Activated CD4-positive, alpha-beta T cell treated with anti-CD3 and anti-CD28 coated beads, Interleukin-2, Interleukin-4, amounts not matched to agents 100 ng/mL and 50 ng/mL, durations not matched to agents 16 hours and 8 hours (primary cell): ENCODE results near the gene ZNF593OS.

Experiments
- DNase-seq: peaks from one replicate; pipeline ENCODE4 v3.0.0-alpha.2; 2020; ENCODE audit warnings: low spot score

ZNF593OS gene

DNA sequence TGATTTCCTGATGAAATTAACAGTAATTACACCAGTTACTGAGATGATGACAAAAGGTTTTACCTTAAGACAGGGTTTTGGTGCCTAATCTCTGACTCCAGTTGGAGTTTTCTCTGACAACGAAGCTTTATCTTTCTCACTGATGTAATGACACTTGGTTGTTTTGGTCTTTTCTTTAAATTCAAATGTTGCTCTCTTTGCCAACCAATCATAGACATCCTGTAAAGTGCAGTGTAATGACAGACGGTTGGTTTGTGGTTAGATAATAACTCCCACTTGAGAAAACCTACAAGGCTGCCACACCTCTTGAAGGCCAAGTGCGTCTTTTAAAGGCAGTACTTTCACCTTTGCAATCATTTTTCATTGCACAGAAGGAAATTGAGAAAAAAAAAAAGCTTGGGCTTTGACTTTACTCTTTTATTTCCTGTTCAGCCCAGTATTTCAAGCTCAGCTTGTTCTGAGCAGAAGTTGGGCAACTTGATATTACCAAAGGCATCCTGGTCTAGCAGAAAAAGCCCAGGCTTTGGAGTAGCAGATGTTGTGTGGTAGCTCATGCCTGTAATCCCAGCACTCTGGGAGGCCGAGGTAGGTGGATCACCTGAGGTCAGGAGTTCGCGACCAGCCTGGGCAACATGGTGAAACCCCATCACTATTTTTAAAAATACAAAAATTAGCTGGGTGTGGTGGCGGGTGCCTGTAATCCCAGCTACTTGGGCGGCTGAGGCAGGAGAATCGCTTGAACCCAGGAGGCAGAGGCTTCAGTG lies 45.1 kb downstream of the ZNF593OS start:
- DNase-seq, result peak; percentile 89

DNA sequence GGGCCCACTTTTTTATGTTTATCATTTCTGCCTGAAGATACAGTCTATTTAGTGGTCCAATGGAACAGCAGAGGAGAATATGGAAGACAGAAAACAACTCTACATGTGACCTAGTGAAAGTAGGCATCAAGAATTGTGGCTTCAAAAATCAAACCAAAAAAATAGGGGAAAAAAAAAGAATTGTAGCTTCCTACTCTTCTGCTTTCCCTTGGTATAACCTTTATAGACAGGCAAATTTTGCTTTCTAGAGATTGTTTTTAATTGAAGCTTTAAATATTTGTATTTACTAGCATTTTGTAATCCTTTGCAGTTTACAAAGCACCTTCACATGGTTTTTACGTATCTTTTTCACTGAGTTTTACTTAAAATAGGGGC lies 45.7 kb downstream of the ZNF593OS start:
- DNase-seq, result no peak

DNA sequence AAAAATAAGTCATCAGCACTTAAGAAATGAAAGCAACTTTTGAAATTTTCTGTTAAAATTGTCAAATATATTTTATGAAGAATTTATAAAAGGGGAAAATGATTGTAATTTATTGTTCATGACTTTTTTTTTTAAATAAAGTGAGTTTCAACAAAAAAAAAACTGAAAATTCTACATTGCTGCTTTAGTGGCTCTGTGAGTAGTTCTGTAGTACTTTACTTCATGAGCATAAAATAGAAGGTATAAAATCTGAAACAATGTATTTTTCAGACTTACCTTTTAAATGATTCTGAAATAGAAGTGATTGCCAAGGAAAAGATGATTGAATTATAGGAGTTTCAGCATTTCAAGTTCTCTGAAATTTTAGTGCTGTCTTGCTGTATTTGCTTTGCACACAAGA lies 46.2 kb downstream of the ZNF593OS start:
- no peak for DNase-seq

DNA sequence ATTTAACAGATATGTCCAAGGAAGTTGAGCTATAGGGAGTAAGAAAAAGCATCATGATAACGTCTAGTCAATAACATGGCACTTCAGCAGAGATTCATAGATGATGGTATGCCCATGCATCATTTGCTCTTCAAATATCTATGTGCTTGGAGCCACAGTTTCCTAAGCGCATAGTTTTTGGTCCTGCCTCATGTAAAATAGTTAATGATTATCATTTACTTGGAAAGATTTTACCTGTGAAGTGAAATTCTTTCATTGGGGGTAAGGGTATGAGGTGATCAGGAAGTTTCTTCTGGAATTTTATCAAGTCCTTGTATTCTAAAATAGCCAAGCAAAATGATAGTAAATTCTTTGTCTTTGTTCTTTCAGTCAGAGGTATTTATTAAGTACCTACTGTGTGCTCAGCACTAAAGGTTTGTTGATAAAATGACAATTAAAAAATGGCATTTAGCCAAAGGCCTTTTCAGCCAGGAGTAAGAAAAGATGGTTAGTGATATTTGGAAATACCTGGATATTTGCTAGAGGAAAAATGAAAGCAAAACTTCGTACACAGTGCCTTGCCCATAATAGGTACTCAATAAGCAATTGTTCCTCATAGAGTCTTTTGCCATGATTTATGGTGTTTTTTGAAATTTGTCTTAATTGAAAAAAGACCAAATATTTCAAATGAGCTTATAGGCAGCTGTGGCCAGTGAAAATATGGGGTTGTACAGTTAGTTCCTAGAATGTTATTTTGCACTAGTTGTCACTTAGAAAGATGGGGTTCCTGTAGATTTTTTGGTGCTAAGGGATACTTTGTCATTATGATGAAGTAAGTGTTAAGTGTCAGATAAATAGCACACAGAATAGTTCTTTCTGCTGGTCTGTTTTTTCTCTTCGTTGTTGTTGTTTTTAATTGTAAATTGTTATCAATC lies 47.0 kb downstream of the ZNF593OS start:
- no peak for DNase-seq

DNA sequence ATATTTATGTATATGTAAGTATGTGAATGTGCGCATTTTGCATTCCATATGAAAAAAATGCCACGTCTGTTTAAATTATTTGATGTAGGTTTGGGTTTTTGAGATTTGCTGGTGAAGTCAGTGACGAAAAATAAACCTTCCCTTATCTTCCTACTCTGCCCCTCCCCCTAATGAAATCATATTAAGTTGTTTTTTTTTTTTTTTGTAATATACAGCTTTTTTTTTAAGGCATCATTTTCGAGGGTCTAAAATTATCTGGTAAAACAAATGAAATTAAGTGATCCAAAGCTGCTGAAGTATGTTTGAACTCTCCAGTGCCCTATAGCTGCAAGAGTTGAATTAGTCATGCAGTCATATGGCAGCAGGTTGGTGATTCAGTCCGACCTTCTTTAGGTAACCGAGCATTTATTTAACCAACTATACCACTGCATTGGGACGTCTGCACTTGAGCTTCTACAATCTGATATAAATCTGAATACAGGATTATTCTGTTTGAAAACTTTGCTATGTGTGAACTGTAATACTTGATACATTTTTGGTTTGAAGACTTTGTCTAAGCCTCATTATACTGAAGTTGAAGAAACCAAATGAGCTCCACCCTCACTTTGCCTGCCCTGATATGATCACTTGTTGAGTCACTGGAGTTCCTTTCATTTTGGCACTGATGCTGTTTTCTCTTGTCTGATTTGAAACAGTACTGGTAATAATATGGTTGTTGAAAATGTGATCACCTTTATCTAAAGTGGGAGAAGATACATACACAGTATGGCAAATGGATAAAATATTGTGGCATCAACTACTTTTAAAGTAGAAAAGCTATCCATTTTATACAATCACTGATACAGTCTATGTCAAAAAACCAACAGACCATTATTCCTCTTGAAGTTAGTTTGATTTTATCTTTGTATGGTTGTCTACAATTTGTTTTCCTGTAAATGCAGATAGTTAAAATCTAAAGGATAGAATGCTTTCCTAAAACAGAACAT lies 48.4 kb downstream of the ZNF593OS start:
- peak; percentile 56 for DNase-seq

DNA sequence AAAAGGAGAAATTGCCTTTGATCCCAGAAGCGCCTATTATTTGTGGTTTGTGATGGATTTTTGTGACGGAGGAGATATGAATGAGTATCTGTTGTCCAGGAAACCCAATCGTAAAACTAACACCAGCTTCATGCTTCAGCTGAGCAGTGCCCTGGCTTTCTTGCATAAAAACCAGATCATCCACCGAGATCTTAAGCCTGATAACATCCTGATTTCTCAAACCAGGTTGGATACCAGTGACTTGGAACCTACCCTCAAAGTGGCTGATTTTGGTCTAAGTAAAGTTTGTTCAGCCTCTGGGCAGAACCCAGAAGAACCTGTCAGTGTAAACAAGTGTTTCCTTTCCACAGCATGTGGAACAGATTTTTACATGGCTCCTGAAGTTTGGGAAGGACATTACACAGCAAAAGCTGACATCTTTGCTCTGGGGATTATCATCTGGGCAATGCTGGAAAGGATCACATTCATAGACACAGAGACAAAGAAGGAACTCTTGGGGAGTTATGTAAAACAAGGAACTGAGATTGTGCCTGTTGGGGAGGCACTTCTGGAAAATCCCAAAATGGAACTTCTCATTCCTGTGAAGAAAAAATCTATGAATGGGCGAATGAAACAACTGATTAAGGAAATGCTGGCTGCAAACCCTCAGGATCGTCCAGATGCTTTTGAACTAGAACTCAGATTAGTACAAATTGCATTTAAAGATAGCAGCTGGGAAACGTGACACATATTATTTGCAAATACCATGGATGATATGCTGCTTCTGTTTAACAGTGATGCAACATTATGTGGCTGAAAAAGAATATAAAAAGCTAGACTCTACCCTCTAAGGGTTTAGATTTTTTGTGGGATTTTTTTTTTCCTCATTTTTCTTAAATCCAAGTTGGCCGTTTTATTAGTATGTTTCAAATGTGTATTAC lies 49.5 kb downstream of the ZNF593OS start:
- DNase-seq, result no peak

DNA sequence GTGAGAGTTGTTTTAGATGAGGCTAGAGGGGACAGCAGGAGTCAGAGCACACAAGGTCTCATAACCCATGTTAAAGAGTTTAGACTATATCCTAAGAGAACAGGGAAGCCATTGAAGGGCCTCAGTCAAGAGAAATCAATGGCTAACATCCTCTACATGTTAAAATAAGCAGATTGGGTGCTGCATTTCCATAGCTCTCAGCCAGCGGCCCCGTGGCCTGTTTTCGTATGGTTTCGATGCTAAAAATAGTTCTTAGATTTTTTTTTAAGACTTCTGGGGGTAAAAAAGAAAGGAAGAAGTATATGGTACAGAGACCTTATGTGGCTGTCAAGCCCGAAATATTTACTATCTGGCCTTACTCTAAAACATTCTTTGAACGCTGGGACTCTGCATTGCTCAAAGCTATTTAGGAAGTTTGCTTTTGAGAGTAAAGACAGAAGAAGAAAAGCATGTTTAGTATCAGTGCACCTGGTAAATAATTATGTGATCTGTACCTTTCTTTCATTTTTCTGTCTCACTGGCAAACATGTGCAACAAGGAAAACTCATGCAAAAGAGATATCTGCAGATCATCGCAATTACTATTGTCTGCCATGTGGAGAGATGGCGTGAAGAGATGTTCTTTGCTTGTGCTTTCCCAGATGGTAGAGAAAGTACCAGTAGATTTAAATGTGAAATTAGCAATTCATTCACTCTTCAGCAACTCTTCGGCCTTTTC lies 51.6 kb downstream of the ZNF593OS start:
- no peak for DNase-seq
